HepG2 (cell line): ENCODE data around the gene TMEM95. TPM values are rescaled to one million over a fixed set of nuclear protein-coding genes. Genes with fewer than 3 reads are reported as not detected.

Experiments used
- ATAC-seq: fragments of 200-7000 bp; cut with Tn5 transposase; 3 replicates; pipeline ENCODE4 v1.9.1; 2020; ENCODE audit warnings: mild to moderate bottlenecking, moderate library complexity
- BruUV-seq: library from RNA; stranded (reverse); fragments of 400-500 nt; replicated peaks from 2 replicates; lab custom pipeline; 2021; lab: Mats Ljungman, UMichigan
- CTCF ChIA-PET: fragments of 300-600 bp; formaldehyde crosslinking; extraction: SDS; loops from one replicate; lab custom pipeline; 2021; ENCODE audit warnings: low total read pairs, inconsistent platforms, low intra/inter-chr PET ratio; lab: Yijun Ruan, JAX
- POLR2A ChIA-PET: fragments of 350-600 bp; sonication (Branson Sonifier 250); formaldehyde crosslinking; loops from one replicate; lab custom pipeline; 2020; ENCODE audit warnings: antibody characterized with exemption, inconsistent platforms; lab: Yijun Ruan, JAX
- DNase-seq: peaks from one replicate; pipeline ENCODE4 v3.0.0-alpha.2; 2015; ENCODE audit warnings: low spot score
- FAIRE-seq: peaks from 3 replicates; lab custom pipeline; 2011; peaks lifted over from hg19 to GRCh38; lab: Jason Lieb, UNC
- H2AFZ ChIP-seq: one replicate; pipeline ENCODE4 v1.6.1; 2011; ENCODE audit warnings: low read length, inconsistent platforms
- H3K27ac ChIP-seq: fragments of 300-600 bp; 3 replicates; pipeline ENCODE4 v1.8.0; 2011; ENCODE audit warnings: mixed run types, mild to moderate bottlenecking, mixed read lengths, low read length, inconsistent platforms; ENCODE audit not compliant: insufficient read depth; ENCODE audit errors: extremely low read length
- H3K27me3 ChIP-seq, 2 experiments: fragments of 200-600 bp in 1 of 2; 2 replicates in 1 of 2; 3 replicates in 1 of 2; pipeline versions ENCODE4 v1.6.0 to v1.8.0; 2011; ENCODE audit warnings: low read length in 2 of 2, mild to moderate bottlenecking in 2 of 2, moderate library complexity in 2 of 2, inconsistent platforms in 1 of 2; ENCODE audit not compliant: insufficient read depth in 2 of 2, control insufficient read depth in 1 of 2
- H3K36me3 ChIP-seq, 2 experiments: fragments of 200-600 bp in 1 of 2; replicated peaks in 1 of 2; 2 replicates in 1 of 2; 3 replicates in 1 of 2; pipeline versions ENCODE4 v1.5.1 to v1.8.0; 2011; ENCODE audit warnings: low read length in 2 of 2, inconsistent platforms in 1 of 2; ENCODE audit not compliant: insufficient read depth in 2 of 2, control insufficient read depth in 1 of 2
- H3K4me1 ChIP-seq: 2 replicates; pipeline ENCODE4 v1.5.1; 2012; ENCODE audit warnings: low read length, inconsistent platforms; ENCODE audit not compliant: insufficient read depth
- H3K4me2 ChIP-seq: 2 replicates; pipeline ENCODE4 v1.6.0; 2011; ENCODE audit warnings: low read depth, low read length, inconsistent platforms
- H3K4me3 ChIP-seq, 3 experiments: fragments of 200-600 bp in 1 of 3; sonication (generic), shearing (Covaris generic) in 1 of 3; replicated peaks in 1 of 3; 2 replicates each; pipeline ENCODE4 v1.5.1; 2011 to 2016; ENCODE audit warnings: low read length in 3 of 3, inconsistent platforms in 2 of 3, low read depth in 2 of 3, mild to moderate bottlenecking in 2 of 3, control low read depth in 1 of 3, mixed read lengths in 1 of 3; ENCODE audit not compliant: insufficient read depth in 1 of 3
- H3K79me2 ChIP-seq: one replicate; pipeline ENCODE4 v1.6.1; 2011; ENCODE audit warnings: low read length, inconsistent platforms; ENCODE audit not compliant: insufficient read depth
- H3K9ac ChIP-seq: 2 replicates; pipeline ENCODE4 v1.6.0; 2011; ENCODE audit warnings: mild to moderate bottlenecking, low read depth, low read length, inconsistent platforms; ENCODE audit not compliant: insufficient read depth
- H3K9me3 ChIP-seq: 2 replicates; pipeline ENCODE4 v1.5.1; 2012; ENCODE audit warnings: mild to moderate bottlenecking, low read length
- H4K20me1 ChIP-seq: 2 replicates; pipeline ENCODE4 v1.6.0; 2011; ENCODE audit warnings: inconsistent platforms, mild to moderate bottlenecking, low read length, moderate library complexity; ENCODE audit not compliant: insufficient read depth
- AGO2 ChIP-seq: fragments of 200-400 bp; formaldehyde crosslinking; optimal IDR thresholded peaks from 2 replicates; pipeline ENCODE3; 2017; ENCODE audit warnings: mild to moderate bottlenecking, low read depth, low read length, moderate library complexity
- ATAD3A ChIP-seq: sonication (generic); formaldehyde crosslinking; IDR thresholded peaks from 2 replicates; pipeline ENCODE4 v1.4.0; 2020; ENCODE audit warnings: missing genetic modification reagents
- ETV5 ChIP-seq: IDR thresholded peaks from 2 replicates; pipeline ENCODE4 v1.6.1; 2018; ENCODE audit warnings: missing biosample characterization, missing genetic modification reagents, inconsistent platforms, borderline replicate concordance
- FLYWCH1 ChIP-seq: sonication (generic); formaldehyde crosslinking; IDR thresholded peaks from 2 replicates; pipeline ENCODE4 v1.8.1; 2023; ENCODE audit warnings: mild to moderate bottlenecking, missing genetic modification reagents
- JUND ChIP-seq: sonication (generic); formaldehyde crosslinking; IDR thresholded peaks from 2 replicates; pipeline ENCODE4 v1.8.0; 2022; ENCODE audit warnings: mild to moderate bottlenecking, missing genetic modification reagents
- KDM2A ChIP-seq: sonication (generic); formaldehyde crosslinking; IDR thresholded peaks from 2 replicates; pipeline ENCODE4 v1.4.0; 2020; ENCODE audit warnings: low read depth, missing genetic modification reagents, borderline replicate concordance
- MTA3 ChIP-seq: sonication (generic); formaldehyde crosslinking; IDR thresholded peaks from 2 replicates; pipeline ENCODE4 v1.4.0; 2020; ENCODE audit warnings: missing genetic modification reagents
- PCBP1 ChIP-seq: fragments of 200-400 bp; formaldehyde crosslinking; IDR thresholded peaks from 2 replicates; pipeline ENCODE4 v1.6.1; 2017; ENCODE audit warnings: mild to moderate bottlenecking, low read depth, low read length, borderline replicate concordance
- PCBP2 ChIP-seq: fragments of 200-400 bp; formaldehyde crosslinking; optimal IDR thresholded peaks from 2 replicates; pipeline ENCODE3; 2018; ENCODE audit warnings: low read length, low read depth; ENCODE audit not compliant: poor library complexity, severe bottlenecking
- SAFB2 ChIP-seq: sonication (generic); formaldehyde crosslinking; IDR thresholded peaks from 2 replicates; pipeline ENCODE4 v1.5.1; 2020; ENCODE audit warnings: missing genetic modification reagents, low read depth, mild to moderate bottlenecking, borderline replicate concordance
- TAF15 ChIP-seq: fragments of 200-400 bp; formaldehyde crosslinking; IDR thresholded peaks from one replicate; pipeline ENCODE4 v1.6.1; 2018; ENCODE audit warnings: mild to moderate bottlenecking, low read depth, low read length; ENCODE audit not compliant: poor library complexity, severe bottlenecking
- TFE3 ChIP-seq: IDR thresholded peaks from 2 replicates; pipeline ENCODE4 v1.6.1; 2016
- ZNF280B ChIP-seq: sonication (generic); formaldehyde crosslinking; IDR thresholded peaks from 2 replicates; pipeline ENCODE4 v1.5.0; 2020; ENCODE audit warnings: missing genetic modification reagents, mild to moderate bottlenecking, borderline replicate concordance
- ZNF564 ChIP-seq: sonication (generic); formaldehyde crosslinking; IDR thresholded peaks from 2 replicates; pipeline ENCODE4 v1.8.1; 2023; ENCODE audit warnings: mild to moderate bottlenecking, missing genetic modification reagents
- ZNF703 ChIP-seq: sonication (generic); formaldehyde crosslinking; IDR thresholded peaks from 2 replicates; pipeline ENCODE4 v1.5.1; 2020; ENCODE audit warnings: missing genetic modification reagents, mild to moderate bottlenecking, moderate library complexity, borderline replicate concordance
- ZNF775 ChIP-seq: sonication (generic); formaldehyde crosslinking; IDR thresholded peaks from 2 replicates; pipeline ENCODE4 v1.4.0; 2020; ENCODE audit warnings: missing genetic modification reagents, mild to moderate bottlenecking, moderate library complexity, borderline replicate concordance
- ZNF777 ChIP-seq: sonication (generic); formaldehyde crosslinking; IDR thresholded peaks from 2 replicates; pipeline ENCODE4 v1.4.0; 2020; ENCODE audit warnings: missing genetic modification reagents
- ZNF879 ChIP-seq: sonication (generic); formaldehyde crosslinking; IDR thresholded peaks from 2 replicates; pipeline ENCODE4 v1.8.1; 2023; ENCODE audit warnings: missing genetic modification reagents
- WGBS: methylation state at CpG from one replicate; pipeline ENCODE4 v1.1.6; 2017; ENCODE audit warnings: low lambda C conversion rate; 5-methylcytosine and 5-hydroxymethylcytosine counted together
- in situ Hi-C: cut with HindIII; loops from 2 replicates; pipeline ENCODE4 v1.10.0; 2017; ENCODE audit warnings: low pct_unique_long_range_greater_than_20kb; ENCODE audit not compliant: extremely low pct_ligation_motif_present
- intact Hi-C: fragments of 100-400 bp; cut with micrococcal nuclease; formaldehyde crosslinking; loops from one replicate; pipeline ENCODE4 v1.10.0; 2022; ENCODE audit not compliant: unreplicated experiment
- polyA plus RNA-seq, 8 experiments: library from polyadenylated mRNA; depleted of rRNA in 3 of 8; stranded (reverse) in 7 of 8; unstranded in 1 of 8; fragments of >200 nt; fragmentation: Illumina TruSeq in 4 of 8; extraction: Trizol in 4 of 8; gene quantifications; 2 replicates each; pipeline versions ENCODE4 v1.2.1 to v1.2.3, GENCODE V29; 2011 to 2016; ENCODE audit warnings: low read depth in 4 of 8, missing spikeins in 1 of 8, mixed read lengths in 1 of 8; ENCODE audit not compliant: insufficient read depth in 1 of 8
- total RNA-seq, 5 experiments: library from RNA; depleted of rRNA; stranded (reverse); fragments of >200 nt; fragmentation: Illumina TruSeq; extraction: Trizol; gene quantifications; 2 replicates each; pipeline ENCODE4 v1.2.3, GENCODE V29; 2016; ENCODE audit warnings: low read depth in 1 of 5
- TF ChIP-seq, protein P1 (sequence below): sonication (generic); formaldehyde crosslinking; IDR thresholded peaks from 2 replicates; pipeline ENCODE4 v1.4.0; 2020; ENCODE audit warnings: missing genetic modification reagents

TMEM95 gene
- total and polyA plus RNA-seq, 2 of the 13 experiments (the other 11 are each of a cell fraction or from before 2014, with no cell fraction given) = not detected

GRCh38 chr17:7355573-7355972 lies 617 bp downstream of the TMEM95 start:
- no peak overlapping the region for H3K9ac ChIP-seq
- H3K36me3 ChIP-seq = no peaks in the 10 kb centered on the region
- in situ Hi-C loops = loop anchor here (5.0 kb wide), 1 partner anchor 82 kb away; the partner anchor contains the start of genes FGF11 and TMEM102
- TF ChIP-seq ETV5 = no peak
- no peak for TF ChIP-seq ATAD3A
- TF ChIP-seq AGO2 = no peak
- no peak for TF ChIP-seq TFE3
- no peak for TF ChIP-seq ZNF879
- TF ChIP-seq MTA3 (CRISPR knock-in tag) = no peak
- TF ChIP-seq ZNF775 = no peak
- TF ChIP-seq FLYWCH1 (CRISPR knock-in tag) = no peak
- no peak for TF ChIP-seq ZNF703 (CRISPR knock-in tag)
- no peak for TF ChIP-seq JUND (CRISPR knock-in tag)
- TF ChIP-seq ZNF777 (CRISPR knock-in tag) = no peak
- TF ChIP-seq SAFB2 (CRISPR knock-in tag) = no peak
- TF ChIP-seq PCBP1 = peak; percentile 14; the same call in 1 of the 2 replicates
- TF ChIP-seq ZNF280B (CRISPR knock-in tag) = no peak
- no peak for TF ChIP-seq TAF15
- peak; percentile 79 for TF ChIP-seq PCBP2
- no peak for TF ChIP-seq ZNF564 (CRISPR knock-in tag)
- TF ChIP-seq, protein P1, sequence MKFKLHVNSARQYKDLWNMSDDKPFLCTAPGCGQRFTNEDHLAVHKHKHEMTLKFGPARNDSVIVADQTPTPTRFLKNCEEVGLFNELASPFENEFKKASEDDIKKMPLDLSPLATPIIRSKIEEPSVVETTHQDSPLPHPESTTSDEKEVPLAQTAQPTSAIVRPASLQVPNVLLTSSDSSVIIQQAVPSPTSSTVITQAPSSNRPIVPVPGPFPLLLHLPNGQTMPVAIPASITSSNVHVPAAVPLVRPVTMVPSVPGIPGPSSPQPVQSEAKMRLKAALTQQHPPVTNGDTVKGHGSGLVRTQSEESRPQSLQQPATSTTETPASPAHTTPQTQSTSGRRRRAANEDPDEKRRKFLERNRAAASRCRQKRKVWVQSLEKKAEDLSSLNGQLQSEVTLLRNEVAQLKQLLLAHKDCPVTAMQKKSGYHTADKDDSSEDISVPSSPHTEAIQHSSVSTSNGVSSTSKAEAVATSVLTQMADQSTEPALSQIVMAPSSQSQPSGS = no peak
- no peak for TF ChIP-seq KDM2A (CRISPR knock-in tag)

More at GRCh38 chr17:7355573-7355972, 617 bp downstream of the TMEM95 start:
- peaks cover 0 to 11% of the 10 kb centered on the region in 2 experiments; a peak in 2 of 5 replicates for H3K27me3 ChIP-seq
- no peak overlapping the region for H3K4me2 ChIP-seq
- WGBS = 59% methylated on average over 8 of the region's 8 CpGs
- ChIA-PET POLR2A (interaction anchor here (1.0 to 7.0 kb wide), 6 partner anchors 26 to 229 kb away, joined by 3 to 44 read pairs (median 4); partner anchors contain the start of genes CHRNB1, MPDU1, NEURL4 and POLR2A), CTCF (interaction anchor here (0.9 to 2.0 kb wide), 3 partner anchors 44 to 204 kb away, joined by 3 to 11 read pairs (median 5); no protein-coding TSS in a partner anchor)
- FAIRE-seq (no peak), DNase-seq (no peak), ATAC-seq (no peak)
- no TSS peak for BruUV-seq
- H3K9me3 ChIP-seq = no peaks in the 10 kb centered on the region
- no peaks in the 10 kb centered on the region for H4K20me1 ChIP-seq
- intact Hi-C loops = loop anchor here (5.0 to 10.0 kb wide), 4 partner anchors 47 to 209 kb away; partner anchors contain the start of genes POLR2A, SENP3, SLC35G6 and TMEM256
- no peaks in the 10 kb centered on the region for H3K79me2 ChIP-seq
- H3K4me1 ChIP-seq = peaks cover 26% of the 10 kb centered on the region
- no peak overlapping the region for H2AFZ ChIP-seq
- H3K4me3 ChIP-seq = no peak overlapping the region
- no peak overlapping the region for H3K27ac ChIP-seq
